ENCODE results near the gene GALNT14. TPM values are rescaled to one million over a fixed set of nuclear protein-coding genes. Genes with fewer than 3 reads are reported as not detected.

The GALNT14 gene
- total and polyA plus RNA-seq, 9 donors, result 0.28 to 9.8 (median 1.6) TPM; not detected in 3

GRCh38 chr2:31020713-31021112 lies 117.5 kb downstream of the GALNT14 start:
- Histone ChIP-seq H3K27me3 (no peaks in the 10 kb centered on the region), H3K4me3 (no peak overlapping the region), H3K27ac (no peak overlapping the region), H3K36me3 (no peaks in the 10 kb centered on the region), H3K9me3 (no peaks in the 10 kb centered on the region), H3K4me1 (ENCODE audit: insufficient read depth) (no peaks in the 10 kb centered on the region)
- 58 to 77% (median 69%) methylated on average over 4 of the region's 4 CpGs for WGBS, 3 donors
- DNase-seq, result no peak
- TF ChIP-seq EP300 (IDR thresholded peaks at IDR 0.05) (no peak), CTCF (IDR thresholded peaks at IDR 0.05) (no peak), POLR2A (IDR thresholded peaks at IDR 0.05) (no peak)
- intact Hi-C loops (cut with DNase I), result no loop called here

GRCh38 chr2:31018280-31018679 lies 120.0 kb downstream of the GALNT14 start:
- Histone ChIP-seq H3K27me3 (no peaks in the 10 kb centered on the region), H3K36me3 (no peaks in the 10 kb centered on the region), H3K4me3 (no peak overlapping the region), H3K4me1 (ENCODE audit: insufficient read depth) (no peaks in the 10 kb centered on the region), H3K9me3 (no peaks in the 10 kb centered on the region), H3K27ac (no peak overlapping the region)
- 84 to 87% (median 86%) methylated on average over 6 of the region's 6 CpGs for WGBS, 3 donors
- intact Hi-C loops (cut with DNase I), result no loop called here
- TF ChIP-seq EP300 (IDR thresholded peaks at IDR 0.05) (no peak), POLR2A (IDR thresholded peaks at IDR 0.05) (no peak), CTCF (IDR thresholded peaks at IDR 0.05) (no peak)
- DNase-seq, result no peak

GRCh38 chr2:31016648-31017047 lies 121.6 kb downstream of the GALNT14 start:
- H3K36me3 ChIP-seq, result no peaks in the 10 kb centered on the region
- no peaks in the 10 kb centered on the region for H3K27me3 ChIP-seq
- intact Hi-C loops (cut with DNase I), result no loop called here
- H3K4me1 ChIP-seq (ENCODE audit: insufficient read depth), result no peaks in the 10 kb centered on the region
- H3K27ac ChIP-seq, result no peak overlapping the region
- no peak for DNase-seq
- 85 to 92% (median 88%) methylated on average over 5 of the region's 5 CpGs for WGBS, 3 donors
- no peak for TF ChIP-seq POLR2A (IDR thresholded peaks at IDR 0.05)
- no peak for TF ChIP-seq CTCF (IDR thresholded peaks at IDR 0.05)
- no peak for TF ChIP-seq EP300 (IDR thresholded peaks at IDR 0.05)
- no peak overlapping the region for H3K4me3 ChIP-seq
- no peaks in the 10 kb centered on the region for H3K9me3 ChIP-seq

- intact Hi-C loops (cut with DNase I), result no loop called here
- H3K4me1 ChIP-seq (ENCODE audit: insufficient read depth), result no peaks in the 10 kb centered on the region
- no peak overlapping the region for H3K4me3 ChIP-seq
- no peak for DNase-seq
- 76 to 78% (median 77%) methylated on average over 4 of the region's 4 CpGs for WGBS, 3 donors
- no peak for TF ChIP-seq EP300 (IDR thresholded peaks at IDR 0.05)
- no peak for TF ChIP-seq POLR2A (IDR thresholded peaks at IDR 0.05)
- no peak for TF ChIP-seq CTCF (IDR thresholded peaks at IDR 0.05)
- no peaks in the 10 kb centered on the region for H3K9me3 ChIP-seq
- no peaks in the 10 kb centered on the region for H3K27me3 ChIP-seq
- no peak overlapping the region for H3K27ac ChIP-seq
- H3K36me3 ChIP-seq, result no peaks in the 10 kb centered on the region
Observed at GRCh38 chr2:31014516-31014915, 123.7 kb downstream of the GALNT14 start.

GRCh38 chr2:31013301-31013700 lies 124.9 kb downstream of the GALNT14 start:
- Histone ChIP-seq H3K36me3 (no peaks in the 10 kb centered on the region), H3K9me3 (no peaks in the 10 kb centered on the region), H3K4me1 (ENCODE audit: insufficient read depth) (no peaks in the 10 kb centered on the region), H3K4me3 (no peak overlapping the region), H3K27ac (no peak overlapping the region), H3K27me3 (no peaks in the 10 kb centered on the region)
- DNase-seq, result no peak
- no peak for TF ChIP-seq POLR2A (IDR thresholded peaks at IDR 0.05)
- WGBS, 3 donors, result 81 to 86% (median 84%) methylated on average over 8 of the region's 8 CpGs
- intact Hi-C loops (cut with DNase I), result no loop called here

Measured in ovary (tissue), 9 donors.